Body of pancreas (tissue), 4 donors: ENCODE data around the gene CCDC81. TPM values are rescaled to one million over a fixed set of nuclear protein-coding genes. Genes with fewer than 3 reads are reported as not detected.

Experiments
- ATAC-seq: fragments of 150-250 bp; one replicate; pipeline ENCODE4 v1.9.1; 2016
- DNase-seq, 4 donors: peaks; one replicate each; pipeline ENCODE4 v3.0.0-alpha.2; 2019
- H3K27ac ChIP-seq, 4 donors: fragments of 200-600 bp; sonication (generic); 1 replicate in 3 of 4; 2 replicates in 1 of 4; pipeline versions ENCODE4 v1.5.1 to v1.6.1; 2016 to 2019; ENCODE audit warnings: mild to moderate bottlenecking in 1 of 4, mixed read lengths in 1 of 4, moderate library complexity in 1 of 4
- H3K27me3 ChIP-seq, 2 donors: fragments of 200-600 bp; sonication (generic); one replicate each; pipeline ENCODE4 v1.6.0; 2016; ENCODE audit warnings: mild to moderate bottlenecking in 1 of 2
- H3K36me3 ChIP-seq, 2 donors: fragments of 200-600 bp; sonication (generic); replicated peaks in 1 of 2; 2 replicates each; pipeline ENCODE4 v1.5.1; 2016; ENCODE audit warnings: low read depth in 2 of 2; ENCODE audit not compliant: insufficient read depth in 1 of 2
- H3K4me1 ChIP-seq: fragments of 200-600 bp; sonication (generic); one replicate; pipeline ENCODE4 v1.6.0; 2016
- H3K4me3 ChIP-seq, 2 donors: fragments of 200-600 bp; sonication (generic); 1 replicate in 1 of 2; 2 replicates in 1 of 2; pipeline ENCODE4 v1.5.1; 2016 to 2019
- H3K9me3 ChIP-seq, 3 donors: fragments of 200-600 bp; sonication (generic); 1 replicate in 2 of 3; 2 replicates in 1 of 3; pipeline ENCODE4 v1.5.1; 2016
- POLR2A ChIP-seq, 3 donors: fragments of 450-650 bp; IDR thresholded peaks; one replicate each; pipeline ENCODE4 v1.6.1; 2016; ENCODE audit warnings: antibody characterized with exemption in 3 of 3, mild to moderate bottlenecking in 2 of 3
- WGBS, 2 donors: methylation state at CpG; one replicate each; pipeline ENCODE4 v1.1.5; 2017; 5-methylcytosine and 5-hydroxymethylcytosine counted together
- intact Hi-C: fragments of 100-400 bp; cut with DNase I; formaldehyde crosslinking; loops from one replicate; pipeline ENCODE4 v1.15.1; 2023
- total RNA-seq, 2 donors: library from RNA; depleted of rRNA; stranded (reverse); fragments of >200 nt; gene quantifications; one replicate each; pipeline ENCODE4 v1.1.0, GENCODE V29; 2016
- TF ChIP-seq, protein P1 (sequence below), 7 experiments: fragments of 450-650 bp in 4 of 7; fragments of 200-600 bp in 3 of 7; sonication (generic) in 3 of 7; IDR thresholded peaks; one replicate each; pipeline ENCODE4 v1.5.1; 2016 to 2019; ENCODE audit warnings: antibody characterized with exemption in 7 of 7

The CCDC81 gene
- total RNA-seq, 2 donors from 2014 or later: 0.52 TPM; not detected in 1

DNA sequence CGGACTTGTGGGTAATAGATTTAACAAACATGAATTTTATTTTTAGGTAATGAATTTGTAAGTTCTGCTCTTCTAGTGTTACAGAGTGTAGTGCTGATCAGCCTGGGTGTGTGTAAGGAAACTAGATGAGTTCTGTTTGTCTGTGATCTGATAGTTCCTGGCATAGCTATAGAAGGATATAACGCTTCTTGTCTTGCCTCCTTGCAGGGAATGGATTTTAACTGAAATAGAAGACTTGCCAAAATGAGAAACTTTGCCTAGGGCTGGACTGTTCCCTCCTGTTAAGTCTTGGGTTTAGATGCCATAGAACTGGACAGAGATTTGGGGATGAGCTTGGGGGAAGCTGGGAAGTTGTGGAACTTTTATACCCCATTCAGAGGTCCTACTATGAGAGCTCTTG, 11.6 kb downstream of the CCDC81 start:
- DNase-seq: no peak
- intact Hi-C loops: no loop called here

DNA sequence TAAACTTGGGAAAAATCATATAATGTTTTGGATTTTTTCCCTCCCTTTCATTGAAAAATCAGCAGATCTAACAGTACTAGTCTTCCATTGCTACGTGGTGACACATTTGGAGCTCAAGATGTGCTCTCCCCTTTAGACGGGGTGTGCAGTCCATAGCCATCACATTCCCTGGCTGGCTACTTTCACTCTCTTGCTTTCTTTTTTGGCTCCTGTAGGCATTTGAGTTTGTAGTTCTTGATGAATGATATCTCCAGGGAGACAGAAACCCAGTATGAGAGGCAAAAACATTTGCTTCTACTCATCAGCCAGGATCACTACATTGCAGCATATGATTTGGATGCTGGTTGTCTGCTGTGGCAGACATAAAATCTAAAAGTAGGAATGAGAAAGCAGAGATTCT, 12.1 kb downstream of the CCDC81 start:
- intact Hi-C loops: no loop called here
- Histone ChIP-seq H3K27me3 (no peaks in the 10 kb centered on the region), H3K27ac (no peak overlapping the region), H3K4me1 (no peaks in the 10 kb centered on the region), H3K9me3 (no peaks in the 10 kb centered on the region), H3K36me3 (no peaks in the 10 kb centered on the region), H3K4me3 (no peak overlapping the region)
- DNase-seq: no peak
- TF ChIP-seq, protein P1, sequence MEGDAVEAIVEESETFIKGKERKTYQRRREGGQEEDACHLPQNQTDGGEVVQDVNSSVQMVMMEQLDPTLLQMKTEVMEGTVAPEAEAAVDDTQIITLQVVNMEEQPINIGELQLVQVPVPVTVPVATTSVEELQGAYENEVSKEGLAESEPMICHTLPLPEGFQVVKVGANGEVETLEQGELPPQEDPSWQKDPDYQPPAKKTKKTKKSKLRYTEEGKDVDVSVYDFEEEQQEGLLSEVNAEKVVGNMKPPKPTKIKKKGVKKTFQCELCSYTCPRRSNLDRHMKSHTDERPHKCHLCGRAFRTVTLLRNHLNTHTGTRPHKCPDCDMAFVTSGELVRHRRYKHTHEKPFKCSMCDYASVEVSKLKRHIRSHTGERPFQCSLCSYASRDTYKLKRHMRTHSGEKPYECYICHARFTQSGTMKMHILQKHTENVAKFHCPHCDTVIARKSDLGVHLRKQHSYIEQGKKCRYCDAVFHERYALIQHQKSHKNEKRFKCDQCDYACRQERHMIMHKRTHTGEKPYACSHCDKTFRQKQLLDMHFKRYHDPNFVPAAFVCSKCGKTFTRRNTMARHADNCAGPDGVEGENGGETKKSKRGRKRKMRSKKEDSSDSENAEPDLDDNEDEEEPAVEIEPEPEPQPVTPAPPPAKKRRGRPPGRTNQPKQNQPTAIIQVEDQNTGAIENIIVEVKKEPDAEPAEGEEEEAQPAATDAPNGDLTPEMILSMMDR (IDR thresholded peaks at IDR 0.05): no peak
- TF ChIP-seq POLR2A (IDR thresholded peaks at IDR 0.05): no peak
- 89 to 97% methylated on average over 2 of the region's 2 CpGs for WGBS, 2 donors
- no peak for ATAC-seq

More for the DNA sequence above, 11.6 kb downstream of the CCDC81 start:
- no peak for ATAC-seq
- 92 to 95% methylated on average over 2 of the region's 2 CpGs for WGBS, 2 donors
- H3K9me3 ChIP-seq: no peaks in the 10 kb centered on the region
- no peaks in the 10 kb centered on the region for H3K36me3 ChIP-seq
- no peak overlapping the region for H3K4me3 ChIP-seq
- no peak for TF ChIP-seq POLR2A (IDR thresholded peaks at IDR 0.05)
- no peak overlapping the region for H3K27ac ChIP-seq
- no peaks in the 10 kb centered on the region for H3K4me1 ChIP-seq
- H3K27me3 ChIP-seq: no peaks in the 10 kb centered on the region

DNA sequence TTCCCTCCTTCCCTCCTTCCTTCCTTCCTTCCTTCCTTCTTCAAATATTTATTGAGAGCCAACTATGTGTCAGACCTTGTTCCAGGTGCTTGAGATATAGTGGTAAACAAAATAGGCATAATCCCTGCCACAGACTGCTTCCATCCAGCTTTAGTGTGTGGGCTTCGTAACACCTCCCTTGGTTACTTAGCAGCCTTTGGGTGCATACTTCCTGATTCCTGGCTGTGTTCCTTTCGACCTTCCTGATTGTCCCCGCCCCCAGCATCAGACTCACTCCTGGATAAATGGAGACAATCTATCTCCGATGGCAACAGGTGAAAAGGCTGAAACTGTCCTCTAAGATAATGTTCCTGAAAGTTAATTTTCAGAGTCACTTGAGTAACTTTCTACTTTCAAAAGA, 13.5 kb downstream of the CCDC81 start:
- intact Hi-C loops: no loop called here
- DNase-seq (peak in 1 of 4 donors; percentile 11), ATAC-seq (no peak)
- H3K4me3 ChIP-seq: no peak overlapping the region
- no peaks in the 10 kb centered on the region for H3K9me3 ChIP-seq
- WGBS, 2 donors: 52 to 58% methylated on average over 4 of the region's 4 CpGs
- H3K27ac ChIP-seq: no peak overlapping the region
- no peaks in the 10 kb centered on the region for H3K4me1 ChIP-seq
- TF ChIP-seq POLR2A (IDR thresholded peaks at IDR 0.05): no peak
- TF ChIP-seq, protein P1 (IDR thresholded peaks at IDR 0.05): no peak
- no peaks in the 10 kb centered on the region for H3K36me3 ChIP-seq
- no peaks in the 10 kb centered on the region for H3K27me3 ChIP-seq

DNA sequence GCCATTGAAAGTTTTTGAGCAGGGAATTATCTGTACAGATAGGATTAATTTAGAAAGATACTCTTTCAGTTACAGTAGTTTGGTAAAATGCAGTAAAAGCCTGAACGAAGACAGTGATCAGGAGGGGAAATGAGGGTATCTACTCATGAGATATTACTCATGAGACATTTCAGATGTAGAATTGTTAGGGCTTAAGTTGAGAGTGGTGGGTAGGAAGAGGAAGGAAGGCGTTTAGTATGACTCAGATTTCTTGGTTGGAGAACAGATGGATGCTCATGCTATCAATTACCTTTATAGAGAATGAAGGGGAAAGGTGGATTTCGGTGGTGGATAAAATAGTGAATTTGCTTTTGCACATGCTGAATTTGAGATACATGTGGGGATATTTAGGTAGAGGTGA, 15.8 kb downstream of the CCDC81 start:
- 85 to 86% methylated on average over 3 of the region's 3 CpGs for WGBS, 2 donors
- intact Hi-C loops: no loop called here
- Histone ChIP-seq H3K4me3 (no peak overlapping the region), H3K27me3 (no peaks in the 10 kb centered on the region), H3K4me1 (no peaks in the 10 kb centered on the region), H3K9me3 (no peaks in the 10 kb centered on the region), H3K27ac (no peak overlapping the region), H3K36me3 (no peaks in the 10 kb centered on the region)
- no peak for TF ChIP-seq POLR2A (IDR thresholded peaks at IDR 0.05)
- TF ChIP-seq, protein P1 (IDR thresholded peaks at IDR 0.05): no peak
- ATAC-seq (no peak), DNase-seq (no peak)

DNA sequence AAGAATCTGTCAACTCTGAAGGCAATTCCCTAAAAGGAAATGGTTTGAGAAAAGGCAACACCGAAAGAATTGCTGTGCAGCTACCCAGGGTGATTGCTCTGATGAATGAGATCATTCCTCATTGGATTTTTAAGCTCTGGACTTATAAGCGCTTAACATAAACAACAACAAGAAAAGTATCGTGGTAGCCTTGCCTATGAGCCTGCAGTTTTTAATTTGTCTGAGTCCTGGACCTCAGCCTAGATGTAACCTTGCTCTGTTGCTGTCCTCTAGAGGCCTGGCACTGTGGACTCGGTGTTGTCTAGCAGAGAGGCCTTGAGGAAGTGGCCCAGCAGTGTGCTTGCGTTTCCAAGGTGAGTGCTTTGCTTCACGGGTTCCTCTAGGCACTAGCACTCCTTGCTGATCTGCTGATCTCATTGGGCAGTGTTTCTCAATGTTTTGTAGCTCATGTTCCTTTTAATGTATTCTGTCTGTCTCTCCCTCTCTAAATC, 20.4 kb downstream of the CCDC81 start:
- Histone ChIP-seq H3K4me1 (no peaks in the 10 kb centered on the region), H3K36me3 (no peaks in the 10 kb centered on the region), H3K9me3 (no peaks in the 10 kb centered on the region), H3K27me3 (no peaks in the 10 kb centered on the region), H3K4me3 (no peak overlapping the region), H3K27ac (no peak overlapping the region)
- no peak for ATAC-seq
- TF ChIP-seq POLR2A (IDR thresholded peaks at IDR 0.05): no peak
- TF ChIP-seq, protein P1 (IDR thresholded peaks at IDR 0.05): no peak
- 44 to 47% methylated on average over 6 of the region's 6 CpGs for WGBS, 2 donors
- peak in 3 of 4 donors; percentile 9 to 38 (median 19) for DNase-seq
- intact Hi-C loops: no loop called here
